Natural killer cell (primary cell): ENCODE measurements around the gene MAEA. TPM values are rescaled to one million over a fixed set of nuclear protein-coding genes. Genes with fewer than 3 reads are reported as not detected.
"Not testable (repeated sequence)": the region's sequence is repeated elsewhere in the genome, so short reads cannot be mapped to it uniquely, and the experiment has no call there.

Experiments
- ATAC-seq, 3 donors: fragments of 150-1000 bp in 2 of 3; fragments of 200-7000 bp in 1 of 3; cut with Tn5 transposase; 1 replicate in 1 of 3; 2 replicates in 2 of 3; pipeline ENCODE4 v1.10.0; 2021; ENCODE audit warnings: mild to moderate bottlenecking in 2 of 3, moderate library complexity in 2 of 3
- DNase-seq, 2 donors: peaks; one replicate each; pipeline versions ENCODE4 v3.0.0 to v3.0.0-alpha.2; 2013 to 2021; ENCODE audit warnings: mixed read lengths in 1 of 2
- H3K27ac ChIP-seq: one replicate; pipeline ENCODE4 v1.5.1; 2013; ENCODE audit warnings: mild to moderate bottlenecking, low read length
- H3K27me3 ChIP-seq: one replicate; pipeline ENCODE4 v1.6.1; 2013; ENCODE audit warnings: low read length; ENCODE audit not compliant: control insufficient read depth, insufficient read depth
- H3K36me3 ChIP-seq: one replicate; pipeline ENCODE4 v1.6.1; 2013; ENCODE audit warnings: low read length; ENCODE audit not compliant: control insufficient read depth, insufficient read depth
- H3K4me1 ChIP-seq: one replicate; pipeline ENCODE4 v1.6.1; 2013; ENCODE audit warnings: low read length; ENCODE audit not compliant: control insufficient read depth, insufficient read depth
- H3K4me3 ChIP-seq: one replicate; pipeline ENCODE4 v1.5.1; 2013; ENCODE audit warnings: low read length
- H3K9me3 ChIP-seq: one replicate; pipeline ENCODE4 v1.6.1; 2013; ENCODE audit warnings: low read length; ENCODE audit not compliant: control insufficient read depth, insufficient read depth
- H3K27ac Mint-ChIP-seq, 2 donors: one replicate each; pipeline ENCODE4 v1.8.0; 2022; ENCODE audit warnings: mild to moderate bottlenecking in 2 of 2, mixed read lengths in 2 of 2, moderate library complexity in 1 of 2
- H3K27me3 Mint-ChIP-seq, 2 donors: one replicate each; pipeline ENCODE4 v1.8.0; 2022; ENCODE audit warnings: low read depth in 2 of 2, mixed read lengths in 2 of 2
- H3K36me3 Mint-ChIP-seq: one replicate; pipeline ENCODE4 v1.8.0; 2022; ENCODE audit warnings: mixed read lengths
- H3K4me1 Mint-ChIP-seq, 2 donors: one replicate each; pipeline ENCODE4 v1.8.0; 2022; ENCODE audit warnings: mixed read lengths in 2 of 2
- H3K4me3 Mint-ChIP-seq: one replicate; pipeline ENCODE4 v1.8.0; 2022; ENCODE audit warnings: mild to moderate bottlenecking, moderate library complexity, mixed read lengths
- H3K9me3 Mint-ChIP-seq, 2 donors: one replicate each; pipeline ENCODE4 v1.8.0; 2022; ENCODE audit warnings: mixed read lengths in 2 of 2
- WGBS: methylation state at CpG from one replicate; pipeline ENCODE4 v1.1.7; 2013; ENCODE audit warnings: missing lambda C conversion rate; ENCODE audit not compliant: insufficient coverage; 5-methylcytosine and 5-hydroxymethylcytosine counted together
- intact Hi-C: fragments of 100-400 bp; cut with micrococcal nuclease; formaldehyde crosslinking; loops from one replicate; pipeline ENCODE4 v1.14.2; 2022
- total RNA-seq, 4 donors: library from RNA; stranded (reverse); fragments of 120-200 nt in 1 of 4; gene quantifications; one replicate each; pipeline versions ENCODE4 v1.2.3 to v1.2.4, GENCODE V29; 2013 to 2022
- TF ChIP-seq, protein P1 (sequence below): fragments of 200-600 bp; IDR thresholded peaks from one replicate; pipeline ENCODE4 v1.8.0; 2022; ENCODE audit warnings: antibody characterized with exemption

Gene MAEA
- total RNA-seq, 3 donors from 2014 or later (not counting 1 experiment from before 2014, with no cell fraction given) = 63.5 to 89.2 (median 64.0) TPM

DNA sequence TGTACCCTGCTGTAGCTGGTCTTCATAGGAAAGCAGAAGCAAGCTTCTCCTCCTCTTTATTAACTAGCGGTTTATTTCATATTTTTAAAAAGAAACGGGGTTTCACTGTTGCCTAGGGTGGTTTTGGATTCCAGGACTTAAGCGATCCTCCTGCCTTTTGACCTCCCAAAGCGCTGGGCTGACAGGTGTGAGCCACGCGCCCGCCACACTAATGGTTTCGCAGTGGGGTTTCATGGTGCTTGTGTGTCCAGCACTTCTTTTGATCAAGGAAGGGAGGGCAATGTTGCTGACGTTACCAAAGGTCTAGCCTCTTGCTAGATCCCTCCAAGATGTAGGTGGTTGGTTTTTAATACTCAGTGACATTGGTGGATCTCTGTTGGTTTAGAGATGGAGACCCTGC is 1.4 kb downstream of the MAEA start:
- no peaks in the 10 kb centered on the region for H3K27me3 ChIP-seq
- H3K27ac ChIP-seq = peak overlapping the region; percentile 60
- no peaks in the 10 kb centered on the region for H3K9me3 ChIP-seq
- Mint-ChIP-seq H3K36me3 (no peaks in the 10 kb centered on the region), H3K27ac (peak overlapping the region; percentile 87 to 90), H3K4me3 (peak overlapping the region; percentile 95), H3K27me3 (no peaks in the 10 kb centered on the region), H3K9me3 (no peaks in the 10 kb centered on the region), H3K4me1 (peaks cover 24 to 47% of the 10 kb centered on the region in 2 donors)
- peaks cover 6% of the 10 kb centered on the region for H3K36me3 ChIP-seq
- TF ChIP-seq, protein P1, sequence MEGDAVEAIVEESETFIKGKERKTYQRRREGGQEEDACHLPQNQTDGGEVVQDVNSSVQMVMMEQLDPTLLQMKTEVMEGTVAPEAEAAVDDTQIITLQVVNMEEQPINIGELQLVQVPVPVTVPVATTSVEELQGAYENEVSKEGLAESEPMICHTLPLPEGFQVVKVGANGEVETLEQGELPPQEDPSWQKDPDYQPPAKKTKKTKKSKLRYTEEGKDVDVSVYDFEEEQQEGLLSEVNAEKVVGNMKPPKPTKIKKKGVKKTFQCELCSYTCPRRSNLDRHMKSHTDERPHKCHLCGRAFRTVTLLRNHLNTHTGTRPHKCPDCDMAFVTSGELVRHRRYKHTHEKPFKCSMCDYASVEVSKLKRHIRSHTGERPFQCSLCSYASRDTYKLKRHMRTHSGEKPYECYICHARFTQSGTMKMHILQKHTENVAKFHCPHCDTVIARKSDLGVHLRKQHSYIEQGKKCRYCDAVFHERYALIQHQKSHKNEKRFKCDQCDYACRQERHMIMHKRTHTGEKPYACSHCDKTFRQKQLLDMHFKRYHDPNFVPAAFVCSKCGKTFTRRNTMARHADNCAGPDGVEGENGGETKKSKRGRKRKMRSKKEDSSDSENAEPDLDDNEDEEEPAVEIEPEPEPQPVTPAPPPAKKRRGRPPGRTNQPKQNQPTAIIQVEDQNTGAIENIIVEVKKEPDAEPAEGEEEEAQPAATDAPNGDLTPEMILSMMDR = no peak
- peak overlapping the region; percentile 47 for H3K4me3 ChIP-seq
- WGBS = 63% methylated on average over 9 of the region's 9 CpGs
- DNase-seq (no peak), ATAC-seq (no peak)
- intact Hi-C loops = no loop called here
- H3K4me1 ChIP-seq = peaks cover 38% of the 10 kb centered on the region

DNA sequence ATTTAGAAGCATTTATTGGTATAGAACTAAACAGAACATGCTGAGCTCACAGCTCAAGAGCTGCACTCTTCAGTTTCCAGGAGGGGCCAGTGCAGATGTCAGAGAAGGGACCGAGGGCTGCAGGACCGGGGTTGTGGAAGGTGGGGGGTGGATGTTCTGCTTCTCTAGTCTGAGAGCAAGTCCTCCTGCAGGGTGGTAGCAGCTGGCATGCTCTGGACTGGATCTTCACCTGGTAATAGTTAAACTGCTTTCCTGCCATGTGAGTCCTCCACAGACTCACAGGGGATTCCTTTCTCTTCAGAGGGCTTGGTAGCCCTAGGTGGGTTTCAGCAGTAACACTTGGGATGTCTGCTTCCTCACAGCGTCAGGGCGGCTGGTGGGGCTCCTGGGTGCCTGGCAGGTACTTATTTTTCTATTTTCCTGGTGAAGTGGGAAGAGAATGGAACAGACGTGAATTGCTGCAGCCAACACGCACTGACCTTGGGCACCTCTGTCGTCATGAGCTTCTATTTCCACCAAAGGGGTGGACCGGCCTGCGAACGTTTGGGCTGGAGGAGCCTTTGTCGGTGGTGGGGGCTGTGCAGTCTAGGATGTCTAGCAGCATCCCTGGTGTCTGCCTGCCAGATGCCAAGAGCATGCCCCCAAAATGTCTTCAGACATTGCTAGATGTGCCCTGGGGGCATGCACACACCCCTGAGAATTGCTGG is 2.5 kb downstream of the MAEA start:
- TF ChIP-seq, protein P1 = no peak
- H3K9me3 Mint-ChIP-seq = no peaks in the 10 kb centered on the region
- H3K36me3 ChIP-seq = peaks cover 11% of the 10 kb centered on the region
- peak overlapping the region; percentile 95 for H3K4me3 Mint-ChIP-seq
- no peaks in the 10 kb centered on the region for H3K9me3 ChIP-seq
- intact Hi-C loops = no loop called here
- 85% methylated on average over 11 of the region's 11 CpGs for WGBS
- no peaks in the 10 kb centered on the region for H3K27me3 Mint-ChIP-seq
- peak overlapping the region; percentile 87 to 90 for H3K27ac Mint-ChIP-seq
- H3K27ac ChIP-seq = no peak overlapping the region
- ATAC-seq (no peak), DNase-seq (no peak)
- H3K4me3 ChIP-seq = no peak overlapping the region
- peaks cover 43% of the 10 kb centered on the region for H3K4me1 ChIP-seq
- peaks cover 33 to 57% of the 10 kb centered on the region in 2 donors for H3K4me1 Mint-ChIP-seq
- no peaks in the 10 kb centered on the region for H3K36me3 Mint-ChIP-seq
- no peaks in the 10 kb centered on the region for H3K27me3 ChIP-seq

DNA sequence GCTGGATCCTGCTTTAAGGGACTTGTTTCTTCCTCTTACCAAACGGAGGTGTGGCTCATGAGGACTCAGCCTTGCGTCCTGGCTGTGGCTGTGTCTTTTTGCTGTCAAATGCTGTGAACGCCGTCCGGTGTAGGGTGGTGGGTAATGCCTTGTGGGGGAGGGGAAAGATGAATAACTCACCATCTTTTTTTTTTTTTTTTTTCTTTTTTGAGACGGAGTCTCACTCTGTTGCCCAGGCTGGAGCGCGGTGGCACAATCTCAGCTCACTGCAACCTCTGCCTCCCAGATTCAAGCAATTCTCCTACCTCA is 3.0 kb downstream of the MAEA start:
- H3K27ac Mint-ChIP-seq = peak overlapping the region in 1 of 2 donors; percentile 87
- Histone ChIP-seq H3K4me1 (peaks cover 47% of the 10 kb centered on the region), H3K36me3 (peaks cover 16% of the 10 kb centered on the region)
- H3K27me3 ChIP-seq, ATAC-seq, H3K27ac ChIP-seq, H3K9me3 ChIP-seq, H3K4me3 ChIP-seq, H3K9me3 Mint-ChIP-seq, intact Hi-C loops, H3K36me3 Mint-ChIP-seq, H3K27me3 Mint-ChIP-seq, DNase-seq, H3K4me3 Mint-ChIP-seq: not testable (repeated sequence)
- peaks cover 37 to 62% of the 10 kb centered on the region in 2 donors for H3K4me1 Mint-ChIP-seq
- 96% methylated on average over 5 of the region's 8 CpGs for WGBS

DNA sequence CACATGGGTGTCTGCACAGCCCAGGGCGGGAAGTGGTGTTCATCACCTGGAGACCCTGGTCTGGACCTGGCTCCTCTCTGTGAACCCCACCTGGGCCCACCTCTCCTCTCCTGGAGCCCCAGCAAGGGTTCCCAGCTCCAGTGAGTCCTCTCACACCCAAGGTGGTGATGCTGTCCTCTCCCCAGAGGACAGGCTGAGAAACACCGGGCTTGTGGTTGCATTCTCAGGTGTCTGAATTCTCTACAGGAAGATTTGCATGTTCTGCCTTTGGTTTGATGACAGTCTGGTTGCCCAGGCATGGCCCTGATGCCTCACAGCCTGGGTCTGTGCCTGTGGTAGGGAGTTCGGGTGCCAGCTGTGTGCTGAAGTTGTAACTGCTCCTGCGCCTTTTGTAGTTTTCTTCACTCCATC is 3.8 kb downstream of the MAEA start:
- DNase-seq = no peak
- intact Hi-C loops = no loop called here
- ATAC-seq = no peak
- Mint-ChIP-seq H3K4me3 (no peak overlapping the region), H3K27ac (peak overlapping the region; percentile 18 to 38), H3K36me3 (no peaks in the 10 kb centered on the region), H3K9me3 (no peaks in the 10 kb centered on the region), H3K27me3 (no peaks in the 10 kb centered on the region), H3K4me1 (peaks cover 44 to 71% of the 10 kb centered on the region in 2 donors)
- H3K4me3 ChIP-seq = no peak overlapping the region
- TF ChIP-seq, protein P1 = no peak
- WGBS = 81% methylated on average over 4 of the region's 4 CpGs
- no peak overlapping the region for H3K27ac ChIP-seq
- no peaks in the 10 kb centered on the region for H3K27me3 ChIP-seq
- no peaks in the 10 kb centered on the region for H3K9me3 ChIP-seq
- H3K36me3 ChIP-seq = peaks cover 23% of the 10 kb centered on the region
- H3K4me1 ChIP-seq = peaks cover 50% of the 10 kb centered on the region
